WTC11 (cell line): Measurements from ENCODE around the gene MKI67. TPM values are rescaled to one million over a fixed set of nuclear protein-coding genes. Genes with fewer than 3 reads are reported as not detected.

Experiments
- ATAC-seq: fragments of 200-7000 bp; cut with Tn5 transposase; 2 replicates; pipeline ENCODE4 v1.10.0; 2021; ENCODE audit warnings: mild to moderate bottlenecking, moderate library complexity
- CTCF ChIA-PET: fragments of 300-600 bp; sonication (Branson Sonifier 250); formaldehyde crosslinking; loops from one replicate; lab custom pipeline; 2021; ENCODE audit warnings: antibody characterized with exemption; lab: Charles Lee
- POLR2A ChIA-PET: fragments of 350-600 bp; sonication (Branson Sonifier 250); formaldehyde crosslinking; loops from one replicate; lab custom pipeline; 2021; ENCODE audit warnings: antibody characterized with exemption; lab: Charles Lee
- DNase-seq: peaks from one replicate; pipeline ENCODE4 v3.0.0; 2021; ENCODE audit warnings: low spot score
- H3K27ac Mint-ChIP-seq: 2 replicates; pipeline ENCODE4 v1.8.0; 2021; ENCODE audit warnings: mixed read lengths
- H3K27me3 Mint-ChIP-seq: 2 replicates; pipeline ENCODE4 v1.8.0; 2021; ENCODE audit warnings: low read depth, mild to moderate bottlenecking, moderate library complexity, mixed read lengths
- H3K36me3 Mint-ChIP-seq: 2 replicates; pipeline ENCODE4 v1.8.0; 2021; ENCODE audit warnings: mixed read lengths
- H3K4me1 Mint-ChIP-seq: 2 replicates; pipeline ENCODE4 v1.8.0; 2022; ENCODE audit warnings: mixed read lengths
- H3K4me3 Mint-ChIP-seq: 2 replicates; pipeline ENCODE4 v1.8.0; 2021; ENCODE audit warnings: mild to moderate bottlenecking, moderate library complexity, mixed read lengths
- H3K9me3 Mint-ChIP-seq: 2 replicates; pipeline ENCODE4 v1.8.0; 2021; ENCODE audit warnings: mixed read lengths
- CREM ChIP-seq: sonication (generic); formaldehyde crosslinking; IDR thresholded peaks from 2 replicates; pipeline ENCODE4 v1.8.1; 2022; ENCODE audit warnings: mild to moderate bottlenecking, missing genetic modification reagents, moderate library complexity
- KAT7 ChIP-seq: sonication (generic); formaldehyde crosslinking; IDR thresholded peaks from 2 replicates; pipeline ENCODE4 v1.8.1; 2023; ENCODE audit warnings: missing genetic modification reagents, mild to moderate bottlenecking, borderline replicate concordance
- MYBL2 ChIP-seq: sonication (generic); formaldehyde crosslinking; IDR thresholded peaks from 2 replicates; pipeline ENCODE4 v1.8.1; 2023; ENCODE audit warnings: mild to moderate bottlenecking, moderate library complexity, missing genetic modification reagents
- SMAD3 ChIP-seq: sonication (generic); formaldehyde crosslinking; IDR thresholded peaks from 2 replicates; pipeline ENCODE4 v1.8.0; 2022; ENCODE audit warnings: missing genetic modification reagents, mild to moderate bottlenecking, borderline replicate concordance
- total RNA-seq: library from RNA; stranded (reverse); gene quantifications from 3 replicates; pipeline ENCODE4 v1.2.3, GENCODE V29; 2021
- TF ChIP-seq, protein P1 (sequence below): sonication (generic); formaldehyde crosslinking; IDR thresholded peaks from 2 replicates; pipeline ENCODE4 v1.8.0; 2022; ENCODE audit warnings: mild to moderate bottlenecking, missing genetic modification reagents
- TF ChIP-seq, protein P2 (sequence below): sonication (generic); formaldehyde crosslinking; IDR thresholded peaks from 2 replicates; pipeline ENCODE4 v1.8.1; 2023; ENCODE audit warnings: mild to moderate bottlenecking, missing genetic modification reagents, borderline replicate concordance
- TF ChIP-seq, protein P3 (sequence below): fragments of 200-600 bp; IDR thresholded peaks from 2 replicates; pipeline ENCODE4 v1.8.0; 2022; ENCODE audit warnings: antibody characterized with exemption
- TF ChIP-seq, protein P4 (sequence below): fragments of 250-450 bp; sonication (Bioruptor Pico); IDR thresholded peaks from 2 replicates; pipeline ENCODE4 v1.9.0; 2021; ENCODE audit warnings: mild to moderate bottlenecking, borderline replicate concordance
- TF ChIP-seq, protein P5 (sequence below): sonication (generic); formaldehyde crosslinking; IDR thresholded peaks from 2 replicates; pipeline ENCODE4 v1.8.0; 2022; ENCODE audit warnings: mild to moderate bottlenecking, missing genetic modification reagents
- TF ChIP-seq, protein P6 (sequence below): sonication (generic); formaldehyde crosslinking; IDR thresholded peaks from 2 replicates; pipeline ENCODE4 v1.8.0; 2022; ENCODE audit warnings: mild to moderate bottlenecking, missing genetic modification reagents
- TF ChIP-seq, protein P7 (sequence below): sonication (generic); formaldehyde crosslinking; IDR thresholded peaks from 2 replicates; pipeline ENCODE4 v1.8.1; 2022; ENCODE audit warnings: mild to moderate bottlenecking, moderate library complexity, missing genetic modification reagents

Gene MKI67
- total RNA-seq, 1 experiment from 2014 or later, result 118 TPM

DNA sequence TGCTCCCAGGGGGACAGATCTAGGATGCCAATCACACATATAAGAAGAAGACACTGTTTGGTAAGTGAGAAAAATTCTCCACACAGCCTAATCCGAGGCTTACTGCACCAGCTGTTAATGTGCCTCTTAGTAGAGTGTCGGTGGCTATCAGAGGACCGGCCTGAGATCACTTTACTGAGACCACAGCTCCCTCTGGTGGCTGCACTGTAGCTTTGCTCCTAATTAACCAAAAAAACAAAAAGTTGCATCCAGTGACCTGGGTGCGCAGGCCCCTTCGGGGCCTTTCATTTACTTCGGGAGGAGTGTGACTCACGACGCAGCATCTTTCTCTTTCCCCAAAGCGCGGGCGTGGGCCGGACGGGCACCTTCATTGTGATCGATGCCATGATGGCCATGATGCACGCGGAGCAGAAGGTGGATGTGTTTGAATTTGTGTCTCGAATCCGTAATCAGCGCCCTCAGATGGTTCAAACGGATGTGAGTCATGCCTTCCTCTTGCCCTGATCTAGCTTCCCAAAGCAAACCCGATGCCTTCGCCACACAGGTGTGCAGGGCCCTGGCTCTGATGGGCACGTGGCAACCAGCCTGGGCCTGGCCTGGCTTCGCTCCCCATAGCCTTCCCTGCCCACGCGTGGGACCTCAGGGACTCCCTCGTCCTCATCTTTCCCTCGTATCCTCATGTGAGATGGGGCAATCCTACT lies 56.7 kb downstream of the MKI67 start:
- ATAC-seq, result peak; percentile 89
- H3K4me1 Mint-ChIP-seq, result peaks cover 8% of the 10 kb centered on the region
- peaks cover 6% of the 10 kb centered on the region for H3K9me3 Mint-ChIP-seq
- no peak overlapping the region for H3K27ac Mint-ChIP-seq
- no peak overlapping the region for H3K4me3 Mint-ChIP-seq
- DNase-seq, result peak; percentile 78
- CTCF ChIA-PET, result interaction anchor here (0.6 to 4.6 kb wide), 47 partner anchors 9 to 819 kb away, joined by 3 to 125 read pairs (median 4); partner anchors contain the start of gene PTPRE
- POLR2A ChIA-PET, result interaction anchor here (0.9 to 1.9 kb wide), 3 partner anchors 34 to 199 kb away, joined by 3 to 7 read pairs (median 4); partner anchors contain the start of gene MKI67
- H3K27me3 Mint-ChIP-seq, result no peaks in the 10 kb centered on the region
- TF ChIP-seq, protein P1, sequence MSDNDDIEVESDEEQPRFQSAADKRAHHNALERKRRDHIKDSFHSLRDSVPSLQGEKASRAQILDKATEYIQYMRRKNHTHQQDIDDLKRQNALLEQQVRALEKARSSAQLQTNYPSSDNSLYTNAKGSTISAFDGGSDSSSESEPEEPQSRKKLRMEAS (CRISPR knock-in tag), result 0 out of 2 replicates have a peak, but pooled peaks have one; percentile 28
- TF ChIP-seq, protein P2, sequence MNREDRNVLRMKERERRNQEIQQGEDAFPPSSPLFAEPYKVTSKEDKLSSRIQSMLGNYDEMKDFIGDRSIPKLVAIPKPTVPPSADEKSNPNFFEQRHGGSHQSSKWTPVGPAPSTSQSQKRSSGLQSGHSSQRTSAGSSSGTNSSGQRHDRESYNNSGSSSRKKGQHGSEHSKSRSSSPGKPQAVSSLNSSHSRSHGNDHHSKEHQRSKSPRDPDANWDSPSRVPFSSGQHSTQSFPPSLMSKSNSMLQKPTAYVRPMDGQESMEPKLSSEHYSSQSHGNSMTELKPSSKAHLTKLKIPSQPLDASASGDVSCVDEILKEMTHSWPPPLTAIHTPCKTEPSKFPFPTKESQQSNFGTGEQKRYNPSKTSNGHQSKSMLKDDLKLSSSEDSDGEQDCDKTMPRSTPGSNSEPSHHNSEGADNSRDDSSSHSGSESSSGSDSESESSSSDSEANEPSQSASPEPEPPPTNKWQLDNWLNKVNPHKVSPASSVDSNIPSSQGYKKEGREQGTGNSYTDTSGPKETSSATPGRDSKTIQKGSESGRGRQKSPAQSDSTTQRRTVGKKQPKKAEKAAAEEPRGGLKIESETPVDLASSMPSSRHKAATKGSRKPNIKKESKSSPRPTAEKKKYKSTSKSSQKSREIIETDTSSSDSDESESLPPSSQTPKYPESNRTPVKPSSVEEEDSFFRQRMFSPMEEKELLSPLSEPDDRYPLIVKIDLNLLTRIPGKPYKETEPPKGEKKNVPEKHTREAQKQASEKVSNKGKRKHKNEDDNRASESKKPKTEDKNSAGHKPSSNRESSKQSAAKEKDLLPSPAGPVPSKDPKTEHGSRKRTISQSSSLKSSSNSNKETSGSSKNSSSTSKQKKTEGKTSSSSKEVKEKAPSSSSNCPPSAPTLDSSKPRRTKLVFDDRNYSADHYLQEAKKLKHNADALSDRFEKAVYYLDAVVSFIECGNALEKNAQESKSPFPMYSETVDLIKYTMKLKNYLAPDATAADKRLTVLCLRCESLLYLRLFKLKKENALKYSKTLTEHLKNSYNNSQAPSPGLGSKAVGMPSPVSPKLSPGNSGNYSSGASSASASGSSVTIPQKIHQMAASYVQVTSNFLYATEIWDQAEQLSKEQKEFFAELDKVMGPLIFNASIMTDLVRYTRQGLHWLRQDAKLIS (CRISPR knock-in tag), result no peak
- TF ChIP-seq, protein P3, sequence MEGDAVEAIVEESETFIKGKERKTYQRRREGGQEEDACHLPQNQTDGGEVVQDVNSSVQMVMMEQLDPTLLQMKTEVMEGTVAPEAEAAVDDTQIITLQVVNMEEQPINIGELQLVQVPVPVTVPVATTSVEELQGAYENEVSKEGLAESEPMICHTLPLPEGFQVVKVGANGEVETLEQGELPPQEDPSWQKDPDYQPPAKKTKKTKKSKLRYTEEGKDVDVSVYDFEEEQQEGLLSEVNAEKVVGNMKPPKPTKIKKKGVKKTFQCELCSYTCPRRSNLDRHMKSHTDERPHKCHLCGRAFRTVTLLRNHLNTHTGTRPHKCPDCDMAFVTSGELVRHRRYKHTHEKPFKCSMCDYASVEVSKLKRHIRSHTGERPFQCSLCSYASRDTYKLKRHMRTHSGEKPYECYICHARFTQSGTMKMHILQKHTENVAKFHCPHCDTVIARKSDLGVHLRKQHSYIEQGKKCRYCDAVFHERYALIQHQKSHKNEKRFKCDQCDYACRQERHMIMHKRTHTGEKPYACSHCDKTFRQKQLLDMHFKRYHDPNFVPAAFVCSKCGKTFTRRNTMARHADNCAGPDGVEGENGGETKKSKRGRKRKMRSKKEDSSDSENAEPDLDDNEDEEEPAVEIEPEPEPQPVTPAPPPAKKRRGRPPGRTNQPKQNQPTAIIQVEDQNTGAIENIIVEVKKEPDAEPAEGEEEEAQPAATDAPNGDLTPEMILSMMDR, result peak; percentile 87
- H3K36me3 Mint-ChIP-seq, result no peaks in the 10 kb centered on the region; the same call in 1 of the 2 replicates

DNA sequence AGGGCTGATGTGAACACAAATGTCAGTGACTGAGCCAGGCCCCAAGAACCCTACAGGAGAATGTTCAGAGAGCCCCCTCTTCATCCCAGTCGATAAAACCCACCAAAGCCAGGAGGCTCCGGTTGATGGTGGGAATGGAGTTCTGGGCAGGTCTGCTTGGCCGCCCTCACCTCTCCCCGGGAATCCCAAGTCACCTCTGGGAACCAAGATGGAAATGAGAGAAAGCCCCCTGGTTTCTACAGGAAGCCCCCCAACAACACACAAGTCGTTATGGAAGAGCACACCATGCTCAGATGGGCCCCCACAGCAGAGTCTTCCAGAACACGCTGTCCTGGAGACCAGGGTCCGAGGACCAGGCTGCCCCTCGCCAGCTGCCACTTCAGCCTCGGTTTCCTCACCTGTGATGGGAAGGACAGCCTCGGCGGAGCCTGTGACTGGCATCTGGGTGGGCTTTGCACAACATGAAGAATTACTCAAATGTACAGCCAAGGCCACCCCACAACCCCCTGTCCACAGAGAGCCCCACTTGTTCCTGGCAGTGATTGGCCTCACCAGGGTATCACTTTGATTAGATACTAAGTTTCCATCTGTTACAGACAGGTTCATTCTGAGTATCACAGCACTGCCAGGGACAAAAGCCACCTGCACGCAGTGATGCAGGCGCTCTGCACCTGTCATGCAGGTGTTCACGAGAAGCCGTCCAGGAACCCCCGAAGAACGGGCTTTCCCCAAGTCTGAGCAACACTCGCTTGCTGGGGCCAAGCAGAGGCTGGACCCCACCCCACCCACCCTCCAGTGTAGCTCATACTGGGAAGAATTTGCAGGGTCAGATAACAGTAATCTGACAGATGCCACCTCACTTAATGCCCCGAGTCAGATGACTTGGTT lies 57.6 kb downstream of the MKI67 start:
- TF ChIP-seq, protein P4, sequence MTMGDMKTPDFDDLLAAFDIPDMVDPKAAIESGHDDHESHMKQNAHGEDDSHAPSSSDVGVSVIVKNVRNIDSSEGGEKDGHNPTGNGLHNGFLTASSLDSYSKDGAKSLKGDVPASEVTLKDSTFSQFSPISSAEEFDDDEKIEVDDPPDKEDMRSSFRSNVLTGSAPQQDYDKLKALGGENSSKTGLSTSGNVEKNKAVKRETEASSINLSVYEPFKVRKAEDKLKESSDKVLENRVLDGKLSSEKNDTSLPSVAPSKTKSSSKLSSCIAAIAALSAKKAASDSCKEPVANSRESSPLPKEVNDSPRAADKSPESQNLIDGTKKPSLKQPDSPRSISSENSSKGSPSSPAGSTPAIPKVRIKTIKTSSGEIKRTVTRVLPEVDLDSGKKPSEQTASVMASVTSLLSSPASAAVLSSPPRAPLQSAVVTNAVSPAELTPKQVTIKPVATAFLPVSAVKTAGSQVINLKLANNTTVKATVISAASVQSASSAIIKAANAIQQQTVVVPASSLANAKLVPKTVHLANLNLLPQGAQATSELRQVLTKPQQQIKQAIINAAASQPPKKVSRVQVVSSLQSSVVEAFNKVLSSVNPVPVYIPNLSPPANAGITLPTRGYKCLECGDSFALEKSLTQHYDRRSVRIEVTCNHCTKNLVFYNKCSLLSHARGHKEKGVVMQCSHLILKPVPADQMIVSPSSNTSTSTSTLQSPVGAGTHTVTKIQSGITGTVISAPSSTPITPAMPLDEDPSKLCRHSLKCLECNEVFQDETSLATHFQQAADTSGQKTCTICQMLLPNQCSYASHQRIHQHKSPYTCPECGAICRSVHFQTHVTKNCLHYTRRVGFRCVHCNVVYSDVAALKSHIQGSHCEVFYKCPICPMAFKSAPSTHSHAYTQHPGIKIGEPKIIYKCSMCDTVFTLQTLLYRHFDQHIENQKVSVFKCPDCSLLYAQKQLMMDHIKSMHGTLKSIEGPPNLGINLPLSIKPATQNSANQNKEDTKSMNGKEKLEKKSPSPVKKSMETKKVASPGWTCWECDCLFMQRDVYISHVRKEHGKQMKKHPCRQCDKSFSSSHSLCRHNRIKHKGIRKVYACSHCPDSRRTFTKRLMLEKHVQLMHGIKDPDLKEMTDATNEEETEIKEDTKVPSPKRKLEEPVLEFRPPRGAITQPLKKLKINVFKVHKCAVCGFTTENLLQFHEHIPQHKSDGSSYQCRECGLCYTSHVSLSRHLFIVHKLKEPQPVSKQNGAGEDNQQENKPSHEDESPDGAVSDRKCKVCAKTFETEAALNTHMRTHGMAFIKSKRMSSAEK (CRISPR knock-in tag), result no peak
- ChIA-PET POLR2A (interaction anchor here (0.9 to 1.9 kb wide), 3 partner anchors 33 to 199 kb away, joined by 3 to 7 read pairs (median 4); partner anchors contain the start of gene MKI67), CTCF (interaction anchor here (0.6 to 4.6 kb wide), 47 partner anchors 10 to 820 kb away, joined by 3 to 125 read pairs (median 4); partner anchors contain the start of gene PTPRE)
- Mint-ChIP-seq H3K27ac (no peak overlapping the region), H3K27me3 (no peaks in the 10 kb centered on the region), H3K4me3 (no peak overlapping the region), H3K4me1 (peaks cover 15% of the 10 kb centered on the region), H3K36me3 (no peaks in the 10 kb centered on the region; the same call in 1 of the 2 replicates), H3K9me3 (peaks cover 6% of the 10 kb centered on the region)
- ATAC-seq (no peak), DNase-seq (no peak)

DNA sequence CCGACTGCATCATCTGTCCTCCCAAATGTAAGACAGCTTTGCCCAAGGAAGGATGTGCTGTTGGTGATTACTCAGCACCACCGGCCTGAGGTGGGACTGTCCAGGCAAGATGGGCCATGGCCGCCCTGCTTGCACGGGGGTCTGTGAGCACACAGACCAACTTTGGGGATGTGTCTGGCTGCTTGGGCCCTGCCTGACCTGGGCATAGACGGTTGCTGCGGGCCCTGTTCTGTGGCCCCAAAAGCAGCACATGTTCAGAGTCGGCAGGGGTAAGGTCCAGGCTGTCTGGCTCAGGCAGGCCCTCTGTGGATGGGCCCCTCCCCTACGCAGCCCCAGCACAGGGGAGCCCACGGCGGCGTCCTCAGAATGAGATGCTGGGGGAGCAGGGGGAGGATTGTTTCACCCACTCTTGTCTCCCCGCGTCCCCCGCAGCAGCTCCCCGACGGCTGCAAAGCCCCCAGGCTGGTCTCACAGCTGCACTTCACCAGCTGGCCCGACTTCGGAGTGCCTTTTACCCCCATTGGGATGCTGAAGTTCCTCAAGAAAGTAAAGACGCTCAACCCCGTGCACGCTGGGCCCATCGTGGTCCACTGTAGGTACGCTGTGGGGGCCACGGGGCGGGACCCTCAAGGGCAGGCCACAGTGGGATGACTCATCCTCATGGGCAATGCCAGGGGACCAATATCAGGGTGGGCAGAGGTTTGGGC lies 58.4 kb downstream of the MKI67 start:
- no peak overlapping the region for H3K4me3 Mint-ChIP-seq
- ChIA-PET POLR2A (no interaction called here), CTCF (interaction anchor here (1.8 kb wide), 1 partner anchor 45 kb away, joined by 7 read pairs; no protein-coding TSS in a partner anchor)
- peaks cover 6% of the 10 kb centered on the region for H3K9me3 Mint-ChIP-seq
- H3K4me1 Mint-ChIP-seq, result peaks cover 23% of the 10 kb centered on the region
- no peaks in the 10 kb centered on the region; the same call in 1 of the 2 replicates for H3K36me3 Mint-ChIP-seq
- no peak overlapping the region for H3K27ac Mint-ChIP-seq
- H3K27me3 Mint-ChIP-seq, result no peaks in the 10 kb centered on the region
- no peak for DNase-seq
- ATAC-seq, result no peak
- TF ChIP-seq SMAD3 (CRISPR knock-in tag), result no peak
- no peak for TF ChIP-seq MYBL2
- TF ChIP-seq, protein P5, sequence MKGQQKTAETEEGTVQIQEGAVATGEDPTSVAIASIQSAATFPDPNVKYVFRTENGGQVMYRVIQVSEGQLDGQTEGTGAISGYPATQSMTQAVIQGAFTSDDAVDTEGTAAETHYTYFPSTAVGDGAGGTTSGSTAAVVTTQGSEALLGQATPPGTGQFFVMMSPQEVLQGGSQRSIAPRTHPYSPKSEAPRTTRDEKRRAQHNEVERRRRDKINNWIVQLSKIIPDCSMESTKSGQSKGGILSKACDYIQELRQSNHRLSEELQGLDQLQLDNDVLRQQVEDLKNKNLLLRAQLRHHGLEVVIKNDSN (CRISPR knock-in tag), result no peak
- TF ChIP-seq, protein P6, sequence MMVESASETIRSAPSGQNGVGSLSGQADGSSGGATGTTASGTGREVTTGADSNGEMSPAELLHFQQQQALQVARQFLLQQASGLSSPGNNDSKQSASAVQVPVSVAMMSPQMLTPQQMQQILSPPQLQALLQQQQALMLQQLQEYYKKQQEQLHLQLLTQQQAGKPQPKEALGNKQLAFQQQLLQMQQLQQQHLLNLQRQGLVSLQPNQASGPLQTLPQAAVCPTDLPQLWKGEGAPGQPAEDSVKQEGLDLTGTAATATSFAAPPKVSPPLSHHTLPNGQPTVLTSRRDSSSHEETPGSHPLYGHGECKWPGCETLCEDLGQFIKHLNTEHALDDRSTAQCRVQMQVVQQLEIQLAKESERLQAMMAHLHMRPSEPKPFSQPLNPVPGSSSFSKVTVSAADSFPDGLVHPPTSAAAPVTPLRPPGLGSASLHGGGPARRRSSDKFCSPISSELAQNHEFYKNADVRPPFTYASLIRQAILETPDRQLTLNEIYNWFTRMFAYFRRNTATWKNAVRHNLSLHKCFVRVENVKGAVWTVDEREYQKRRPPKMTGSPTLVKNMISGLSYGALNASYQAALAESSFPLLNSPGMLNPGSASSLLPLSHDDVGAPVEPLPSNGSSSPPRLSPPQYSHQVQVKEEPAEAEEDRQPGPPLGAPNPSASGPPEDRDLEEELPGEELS (CRISPR knock-in tag), result no peak
- TF ChIP-seq, protein P7, sequence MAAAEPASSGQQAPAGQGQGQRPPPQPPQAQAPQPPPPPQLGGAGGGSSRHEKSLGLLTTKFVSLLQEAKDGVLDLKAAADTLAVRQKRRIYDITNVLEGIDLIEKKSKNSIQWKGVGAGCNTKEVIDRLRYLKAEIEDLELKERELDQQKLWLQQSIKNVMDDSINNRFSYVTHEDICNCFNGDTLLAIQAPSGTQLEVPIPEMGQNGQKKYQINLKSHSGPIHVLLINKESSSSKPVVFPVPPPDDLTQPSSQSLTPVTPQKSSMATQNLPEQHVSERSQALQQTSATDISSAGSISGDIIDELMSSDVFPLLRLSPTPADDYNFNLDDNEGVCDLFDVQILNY, result no peak
- TF ChIP-seq CREM (CRISPR knock-in tag), result no peak
- no peak for TF ChIP-seq KAT7
